Upper lobe of left lung (tissue), 6 donors: ENCODE data around the gene HOATZ. TPM values are rescaled to one million over a fixed set of nuclear protein-coding genes. Genes with fewer than 3 reads are reported as not detected.

Source experiments
- ATAC-seq, 2 donors: fragments of 200-7000 bp; cut with Tn5 transposase; one replicate each; pipeline ENCODE4 v1.9.1; 2022; ENCODE audit warnings: mild to moderate bottlenecking in 2 of 2, moderate library complexity in 2 of 2; ENCODE audit not compliant: low FRiP score in 2 of 2
- DNase-seq, 2 donors: peaks; one replicate each; pipeline ENCODE4 v3.0.0-alpha.2; 2019 to 2020
- H3K27ac ChIP-seq, 4 donors: fragments of 200-600 bp; sonication (generic); one replicate each; pipeline ENCODE4 v1.5.1; 2016 to 2019
- H3K27me3 ChIP-seq, 4 donors: fragments of 200-600 bp; sonication (generic); one replicate each; pipeline ENCODE4 v1.5.1; 2017 to 2019
- H3K36me3 ChIP-seq, 4 donors: fragments of 200-600 bp; sonication (generic); one replicate each; pipeline ENCODE4 v1.5.1; 2016 to 2019
- H3K4me1 ChIP-seq, 4 donors: fragments of 200-600 bp; sonication (generic); one replicate each; pipeline ENCODE4 v1.5.1; 2018 to 2019
- H3K4me3 ChIP-seq, 4 donors: fragments of 200-600 bp; sonication (generic); one replicate each; pipeline ENCODE4 v1.5.1; 2017 to 2019; ENCODE audit warnings: mild to moderate bottlenecking in 2 of 4, moderate library complexity in 1 of 4
- H3K9me3 ChIP-seq, 4 donors: fragments of 200-600 bp; sonication (generic); one replicate each; pipeline ENCODE4 v1.5.1; 2018 to 2019
- EP300 ChIP-seq, 4 donors: sonication (generic); formaldehyde crosslinking; IDR thresholded peaks; one replicate each; pipeline ENCODE4 v1.5.1; 2017; ENCODE audit warnings: antibody characterized with exemption in 4 of 4, control low read depth in 2 of 4
- POLR2A ChIP-seq, 4 donors: fragments of 450-650 bp; IDR thresholded peaks; one replicate each; pipeline ENCODE4 v1.5.1; 2016 to 2017; ENCODE audit warnings: antibody characterized with exemption in 4 of 4, mild to moderate bottlenecking in 2 of 4
- POLR2AphosphoS5 ChIP-seq, 2 donors: sonication (generic); formaldehyde crosslinking; IDR thresholded peaks; one replicate each; pipeline ENCODE4 v1.5.1; 2017; ENCODE audit warnings: antibody characterized with exemption in 2 of 2
- WGBS, 2 donors: methylation state at CpG; one replicate each; pipeline ENCODE4 v1.1.5; 2017 to 2018; 5-methylcytosine and 5-hydroxymethylcytosine counted together
- total RNA-seq, 6 donors: library from RNA; depleted of rRNA in 4 of 6; stranded (reverse); fragments of >200 nt in 4 of 6; gene quantifications; one replicate each; pipeline versions ENCODE4 v1.1.0 to v1.2.1, GENCODE V29; 2016 to 2021
- TF ChIP-seq, protein P1 (sequence below), 6 experiments: fragments of 450-650 bp in 4 of 6; fragments of 200-600 bp in 2 of 6; sonication (generic) in 2 of 6; IDR thresholded peaks; one replicate each; pipeline ENCODE4 v1.5.1; 2016 to 2019; ENCODE audit warnings: antibody characterized with exemption in 6 of 6
- donor health status: DM: no; HTN: no; CAD: no; lungs with moderate emphysema.
- donor health status: DM: no; HTN: yes; CAD: no; lungs with severe emphysema.

Gene HOATZ
- total RNA-seq, 6 donors from 2014 or later = 0.37 to 59.0 (median 8.1) TPM

GRCh38 chr11:111483431-111483830 is 31.1 kb upstream of the HOATZ start:
- TF ChIP-seq POLR2AphosphoS5 (IDR thresholded peaks at IDR 0.05) = no peak
- no peak for TF ChIP-seq EP300 (IDR thresholded peaks at IDR 0.05)
- TF ChIP-seq, protein P1, sequence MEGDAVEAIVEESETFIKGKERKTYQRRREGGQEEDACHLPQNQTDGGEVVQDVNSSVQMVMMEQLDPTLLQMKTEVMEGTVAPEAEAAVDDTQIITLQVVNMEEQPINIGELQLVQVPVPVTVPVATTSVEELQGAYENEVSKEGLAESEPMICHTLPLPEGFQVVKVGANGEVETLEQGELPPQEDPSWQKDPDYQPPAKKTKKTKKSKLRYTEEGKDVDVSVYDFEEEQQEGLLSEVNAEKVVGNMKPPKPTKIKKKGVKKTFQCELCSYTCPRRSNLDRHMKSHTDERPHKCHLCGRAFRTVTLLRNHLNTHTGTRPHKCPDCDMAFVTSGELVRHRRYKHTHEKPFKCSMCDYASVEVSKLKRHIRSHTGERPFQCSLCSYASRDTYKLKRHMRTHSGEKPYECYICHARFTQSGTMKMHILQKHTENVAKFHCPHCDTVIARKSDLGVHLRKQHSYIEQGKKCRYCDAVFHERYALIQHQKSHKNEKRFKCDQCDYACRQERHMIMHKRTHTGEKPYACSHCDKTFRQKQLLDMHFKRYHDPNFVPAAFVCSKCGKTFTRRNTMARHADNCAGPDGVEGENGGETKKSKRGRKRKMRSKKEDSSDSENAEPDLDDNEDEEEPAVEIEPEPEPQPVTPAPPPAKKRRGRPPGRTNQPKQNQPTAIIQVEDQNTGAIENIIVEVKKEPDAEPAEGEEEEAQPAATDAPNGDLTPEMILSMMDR (IDR thresholded peaks at IDR 0.05) = no peak
- no peak for TF ChIP-seq POLR2A (IDR thresholded peaks at IDR 0.05)
- no peak for ATAC-seq
- no peaks in the 10 kb centered on the region for H3K36me3 ChIP-seq
- no peak overlapping the region for H3K27ac ChIP-seq
- H3K27me3 ChIP-seq = no peaks in the 10 kb centered on the region
- no peak for DNase-seq
- no peaks in the 10 kb centered on the region for H3K4me1 ChIP-seq
- no peak overlapping the region for H3K4me3 ChIP-seq
- H3K9me3 ChIP-seq = peaks cover 4 to 9% (median 6%) of the 10 kb centered on the region in 4 donors

DNA sequence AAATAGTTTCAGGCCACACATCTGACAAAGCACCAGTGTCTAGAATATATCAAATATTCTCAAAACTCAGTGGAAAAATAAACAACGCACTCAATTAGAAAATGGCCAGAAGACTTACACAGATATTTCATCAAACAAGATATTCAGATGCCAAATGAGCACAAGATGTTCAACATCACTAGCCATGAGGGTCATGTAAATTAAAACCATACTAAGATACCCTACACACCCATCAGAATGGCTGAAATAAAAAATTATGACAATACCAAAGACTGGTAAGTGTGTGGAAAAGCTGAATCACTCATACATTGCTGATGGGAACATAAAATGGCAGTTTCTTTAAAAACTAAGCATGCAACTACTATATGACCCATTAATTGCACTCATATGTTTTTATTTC is 24.1 kb upstream of the HOATZ start:
- Histone ChIP-seq H3K36me3 (no peaks in the 10 kb centered on the region), H3K9me3 (peaks cover 0 to 7% (median 2%) of the 10 kb centered on the region in 4 donors), H3K27me3 (no peaks in the 10 kb centered on the region), H3K4me3 (no peak overlapping the region), H3K27ac (no peak overlapping the region), H3K4me1 (no peaks in the 10 kb centered on the region)
- TF ChIP-seq EP300 (IDR thresholded peaks at IDR 0.05) (no peak), POLR2AphosphoS5 (IDR thresholded peaks at IDR 0.05) (no peak), POLR2A (IDR thresholded peaks at IDR 0.05) (no peak)
- TF ChIP-seq, protein P1 (IDR thresholded peaks at IDR 0.05) = no peak
- no peak for DNase-seq
- 91 to 93% methylated on average over 1 of the region's 1 CpG for WGBS, 2 donors
- ATAC-seq = no peak

GRCh38 chr11:111494040-111494439 is 20.5 kb upstream of the HOATZ start:
- Histone ChIP-seq H3K9me3 (no peaks in the 10 kb centered on the region), H3K4me1 (no peaks in the 10 kb centered on the region), H3K27me3 (no peaks in the 10 kb centered on the region), H3K36me3 (no peaks in the 10 kb centered on the region), H3K4me3 (no peak overlapping the region), H3K27ac (no peak overlapping the region)
- TF ChIP-seq POLR2A (IDR thresholded peaks at IDR 0.05) (no peak), POLR2AphosphoS5 (IDR thresholded peaks at IDR 0.05) (no peak), EP300 (IDR thresholded peaks at IDR 0.05) (no peak)
- TF ChIP-seq, protein P1 (IDR thresholded peaks at IDR 0.05) = no peak
- WGBS, 2 donors = 78 to 89% methylated on average over 1 of the region's 1 CpG
- no peak for ATAC-seq
- DNase-seq = no peak

- Histone ChIP-seq H3K4me3 (no peak overlapping the region), H3K9me3 (no peaks in the 10 kb centered on the region), H3K27me3 (no peaks in the 10 kb centered on the region), H3K27ac (no peak overlapping the region), H3K36me3 (no peaks in the 10 kb centered on the region), H3K4me1 (no peaks in the 10 kb centered on the region)
- ATAC-seq = no peak
- WGBS, 2 donors = 90 to 91% methylated on average over 5 of the region's 5 CpGs
- TF ChIP-seq, protein P1 (IDR thresholded peaks at IDR 0.05) = no peak
- TF ChIP-seq POLR2A (IDR thresholded peaks at IDR 0.05) (no peak), POLR2AphosphoS5 (IDR thresholded peaks at IDR 0.05) (no peak), EP300 (IDR thresholded peaks at IDR 0.05) (no peak)
- DNase-seq = no peak
Observed at GRCh38 chr11:111499483-111499882, 15.1 kb upstream of the HOATZ start.

- no peaks in the 10 kb centered on the region for H3K4me1 ChIP-seq
- DNase-seq = no peak
- WGBS, 2 donors = 84% methylated on average over 1 of the region's 1 CpG
- H3K27ac ChIP-seq = no peak overlapping the region
- H3K4me3 ChIP-seq = no peak overlapping the region
- no peaks in the 10 kb centered on the region for H3K27me3 ChIP-seq
- TF ChIP-seq POLR2A (IDR thresholded peaks at IDR 0.05) (no peak), POLR2AphosphoS5 (IDR thresholded peaks at IDR 0.05) (no peak), EP300 (IDR thresholded peaks at IDR 0.05) (no peak)
- TF ChIP-seq, protein P1 (IDR thresholded peaks at IDR 0.05) = no peak
- no peaks in the 10 kb centered on the region for H3K36me3 ChIP-seq
- no peak for ATAC-seq
- no peaks in the 10 kb centered on the region for H3K9me3 ChIP-seq
Observed at GRCh38 chr11:111500481-111500880, 14.1 kb upstream of the HOATZ start.
